ENCODE measurements around the gene PTPRD.

PTPRD gene

DNA sequence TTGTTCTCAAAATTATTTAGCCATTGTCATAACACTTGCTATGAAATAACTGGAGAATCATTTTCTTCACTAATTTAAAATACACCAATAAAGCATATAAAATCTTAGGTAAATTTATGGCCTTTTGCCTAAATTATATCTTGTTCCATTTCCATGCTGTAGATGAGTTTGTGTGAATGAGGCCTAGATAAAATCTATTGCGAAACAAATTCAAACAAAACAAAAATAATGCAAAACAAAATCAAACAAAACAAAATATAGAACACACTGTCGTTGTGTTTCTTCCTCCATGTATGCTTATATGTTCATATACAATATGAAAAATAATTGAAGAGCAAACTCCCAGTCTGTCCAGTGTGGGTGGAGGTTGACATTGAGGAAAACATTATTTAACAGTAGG lies 1020.7 kb downstream of the PTPRD start:
- H3K9ac ChIP-seq (ENCODE audit: low read length), result no peak overlapping the region
- no peak overlapping the region for H3K4me2 ChIP-seq (ENCODE audit: low read depth, low read length, poor library complexity, severe bottlenecking)
- TF ChIP-seq, protein P1, sequence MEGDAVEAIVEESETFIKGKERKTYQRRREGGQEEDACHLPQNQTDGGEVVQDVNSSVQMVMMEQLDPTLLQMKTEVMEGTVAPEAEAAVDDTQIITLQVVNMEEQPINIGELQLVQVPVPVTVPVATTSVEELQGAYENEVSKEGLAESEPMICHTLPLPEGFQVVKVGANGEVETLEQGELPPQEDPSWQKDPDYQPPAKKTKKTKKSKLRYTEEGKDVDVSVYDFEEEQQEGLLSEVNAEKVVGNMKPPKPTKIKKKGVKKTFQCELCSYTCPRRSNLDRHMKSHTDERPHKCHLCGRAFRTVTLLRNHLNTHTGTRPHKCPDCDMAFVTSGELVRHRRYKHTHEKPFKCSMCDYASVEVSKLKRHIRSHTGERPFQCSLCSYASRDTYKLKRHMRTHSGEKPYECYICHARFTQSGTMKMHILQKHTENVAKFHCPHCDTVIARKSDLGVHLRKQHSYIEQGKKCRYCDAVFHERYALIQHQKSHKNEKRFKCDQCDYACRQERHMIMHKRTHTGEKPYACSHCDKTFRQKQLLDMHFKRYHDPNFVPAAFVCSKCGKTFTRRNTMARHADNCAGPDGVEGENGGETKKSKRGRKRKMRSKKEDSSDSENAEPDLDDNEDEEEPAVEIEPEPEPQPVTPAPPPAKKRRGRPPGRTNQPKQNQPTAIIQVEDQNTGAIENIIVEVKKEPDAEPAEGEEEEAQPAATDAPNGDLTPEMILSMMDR (IDR thresholded peaks at IDR 0.05; ENCODE audit: insufficient read depth, low read length, poor library complexity, severe bottlenecking), result no peak
- TF ChIP-seq EZH2phosphoT487 (conservative IDR thresholded peaks at IDR 0.05; ENCODE audit: low read length), result no peak
- no peaks in the 10 kb centered on the region for H3K79me2 ChIP-seq (ENCODE audit: insufficient read depth, low read length)
- H4K20me1 ChIP-seq (ENCODE audit: low read depth, low read length), result no peaks in the 10 kb centered on the region
- H3K9me3 ChIP-seq (ENCODE audit: insufficient read depth, low read length), result no peaks in the 10 kb centered on the region
- no peak overlapping the region for H3K4me3 ChIP-seq (ENCODE audit: insufficient read depth, low read length, poor library complexity, severe bottlenecking)
- no peaks in the 10 kb centered on the region for H3K36me3 ChIP-seq (ENCODE audit: low read length)
- H3K9me2 ChIP-seq (replicated peaks; ENCODE audit: insufficient read depth, low read length), result no peaks in the 10 kb centered on the region
- H3K27ac ChIP-seq (ENCODE audit: low read depth, low read length), result no peak overlapping the region
- H2AFZ ChIP-seq (ENCODE audit: low read depth, low read length, severe bottlenecking), result no peak overlapping the region
- H3K27me3 ChIP-seq (ENCODE audit: low read length), result no peaks in the 10 kb centered on the region
- no peaks in the 10 kb centered on the region for H3F3A ChIP-seq (ENCODE audit: insufficient read depth)

DNA sequence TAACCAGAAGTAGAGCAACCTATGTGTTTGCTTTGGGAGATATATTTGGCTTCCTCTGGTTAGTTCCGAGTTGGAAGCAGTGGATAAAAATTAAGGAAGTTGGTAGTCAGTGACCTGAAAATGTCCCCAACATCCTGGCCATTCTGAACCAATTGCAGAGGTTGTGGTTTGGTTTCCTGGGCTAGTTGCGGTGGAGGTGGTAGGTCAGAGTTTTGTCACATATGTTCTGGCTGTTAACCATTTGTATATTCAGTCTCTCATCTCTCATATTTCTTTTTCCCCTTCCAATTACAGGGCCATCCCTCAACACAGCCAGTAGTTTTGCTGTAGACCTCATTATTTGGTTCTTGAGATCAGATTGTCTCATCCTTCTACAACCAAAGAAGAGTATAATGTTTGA lies 1026.9 kb downstream of the PTPRD start:
- no peak for TF ChIP-seq EZH2phosphoT487 (conservative IDR thresholded peaks at IDR 0.05; ENCODE audit: low read length)
- TF ChIP-seq, protein P1 (IDR thresholded peaks at IDR 0.05; ENCODE audit: insufficient read depth, low read length, poor library complexity, severe bottlenecking), result no peak
- no peak overlapping the region for H3K4me3 ChIP-seq (ENCODE audit: insufficient read depth, low read length, poor library complexity, severe bottlenecking)
- H3K27ac ChIP-seq (ENCODE audit: low read depth, low read length), result no peak overlapping the region
- no peak overlapping the region for H2AFZ ChIP-seq (ENCODE audit: low read depth, low read length, severe bottlenecking)
- H3K9me2 ChIP-seq (replicated peaks; ENCODE audit: insufficient read depth, low read length), result no peaks in the 10 kb centered on the region
- H3K9ac ChIP-seq (ENCODE audit: low read length), result no peak overlapping the region
- H3F3A ChIP-seq (ENCODE audit: insufficient read depth), result no peaks in the 10 kb centered on the region
- no peaks in the 10 kb centered on the region for H3K27me3 ChIP-seq (ENCODE audit: low read length)
- no peaks in the 10 kb centered on the region for H3K79me2 ChIP-seq (ENCODE audit: insufficient read depth, low read length)
- no peaks in the 10 kb centered on the region for H3K9me3 ChIP-seq (ENCODE audit: insufficient read depth, low read length)
- no peaks in the 10 kb centered on the region for H3K36me3 ChIP-seq (ENCODE audit: low read length)
- H4K20me1 ChIP-seq (ENCODE audit: low read depth, low read length), result no peaks in the 10 kb centered on the region
- H3K4me2 ChIP-seq (ENCODE audit: low read depth, low read length, poor library complexity, severe bottlenecking), result no peak overlapping the region

DNA sequence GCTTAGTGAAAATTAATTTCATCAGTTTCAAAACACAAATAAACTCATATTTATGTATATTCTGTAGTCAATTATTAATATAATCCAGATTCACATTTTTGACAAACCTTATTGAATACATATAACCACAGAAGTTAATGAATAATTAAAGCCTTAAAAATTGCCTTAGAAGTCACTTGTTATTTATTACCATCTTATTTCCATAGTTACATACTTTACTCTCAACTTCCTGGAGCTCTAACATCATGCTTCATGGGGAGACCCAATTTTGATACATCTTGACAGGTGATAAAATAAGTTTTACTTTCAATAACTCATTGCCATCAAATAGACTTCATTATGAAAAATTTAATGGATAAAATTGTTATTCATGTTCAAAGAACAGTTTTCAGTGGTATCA lies 1038.7 kb downstream of the PTPRD start:
- no peak overlapping the region for H2AFZ ChIP-seq (ENCODE audit: low read depth, low read length, severe bottlenecking)
- no peaks in the 10 kb centered on the region for H3K79me2 ChIP-seq (ENCODE audit: insufficient read depth, low read length)
- no peak overlapping the region for H3K27ac ChIP-seq (ENCODE audit: low read depth, low read length)
- H3K9me3 ChIP-seq (ENCODE audit: insufficient read depth, low read length), result no peaks in the 10 kb centered on the region
- H3K36me3 ChIP-seq (ENCODE audit: low read length), result no peaks in the 10 kb centered on the region
- peaks cover 5% of the 10 kb centered on the region; the same call in 1 of the 2 replicates for H4K20me1 ChIP-seq (ENCODE audit: low read depth, low read length)
- no peak overlapping the region for H3K9ac ChIP-seq (ENCODE audit: low read length)
- no peak overlapping the region for H3K4me3 ChIP-seq (ENCODE audit: insufficient read depth, low read length, poor library complexity, severe bottlenecking)
- H3F3A ChIP-seq (ENCODE audit: insufficient read depth), result no peaks in the 10 kb centered on the region
- no peaks in the 10 kb centered on the region; the same call in 1 of the 2 replicates for H3K27me3 ChIP-seq (ENCODE audit: low read length)
- no peak for TF ChIP-seq EZH2phosphoT487 (conservative IDR thresholded peaks at IDR 0.05; ENCODE audit: low read length)
- no peaks in the 10 kb centered on the region for H3K9me2 ChIP-seq (replicated peaks; ENCODE audit: insufficient read depth, low read length)
- H3K4me2 ChIP-seq (ENCODE audit: low read depth, low read length, poor library complexity, severe bottlenecking), result no peak overlapping the region

DNA sequence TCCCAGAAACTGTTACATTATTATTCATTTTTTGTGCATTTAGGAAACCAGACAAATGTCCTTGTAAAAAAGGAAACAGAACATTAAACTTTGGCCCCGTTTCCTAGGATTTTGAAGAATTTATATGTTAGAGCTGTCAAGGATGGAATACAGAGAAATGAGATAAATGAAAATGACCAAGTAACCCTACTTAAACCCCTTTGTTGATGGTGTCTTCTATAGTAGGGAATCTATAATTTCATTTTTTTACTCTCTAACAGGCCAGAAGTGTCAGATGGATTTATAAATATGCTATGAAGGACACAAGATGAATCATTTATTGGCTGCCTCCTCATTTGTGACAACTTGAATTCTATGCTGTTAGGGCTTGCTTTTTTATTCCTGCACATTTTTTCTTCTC lies 1047.1 kb downstream of the PTPRD start:
- H3K9me2 ChIP-seq (replicated peaks; ENCODE audit: insufficient read depth, low read length), result no peaks in the 10 kb centered on the region
- TF ChIP-seq, protein P1 (IDR thresholded peaks at IDR 0.05; ENCODE audit: insufficient read depth, low read length, poor library complexity, severe bottlenecking), result no peak
- TF ChIP-seq EZH2phosphoT487 (conservative IDR thresholded peaks at IDR 0.05; ENCODE audit: low read length), result no peak
- no peak overlapping the region for H3K4me3 ChIP-seq (ENCODE audit: insufficient read depth, low read length, poor library complexity, severe bottlenecking)
- H3K4me2 ChIP-seq (ENCODE audit: low read depth, low read length, poor library complexity, severe bottlenecking), result no peak overlapping the region
- no peaks in the 10 kb centered on the region for H3K36me3 ChIP-seq (ENCODE audit: low read length)
- H3K79me2 ChIP-seq (ENCODE audit: insufficient read depth, low read length), result no peaks in the 10 kb centered on the region
- no peaks in the 10 kb centered on the region for H4K20me1 ChIP-seq (ENCODE audit: low read depth, low read length)
- no peaks in the 10 kb centered on the region for H3K27me3 ChIP-seq (ENCODE audit: low read length)
- H3K9me3 ChIP-seq (ENCODE audit: insufficient read depth, low read length), result no peaks in the 10 kb centered on the region
- H3K27ac ChIP-seq (ENCODE audit: low read depth, low read length), result no peak overlapping the region
- H3F3A ChIP-seq (ENCODE audit: insufficient read depth), result no peaks in the 10 kb centered on the region
- no peak overlapping the region for H3K9ac ChIP-seq (ENCODE audit: low read length)
- H2AFZ ChIP-seq (ENCODE audit: low read depth, low read length, severe bottlenecking), result no peak overlapping the region
